Left ventricle myocardium inferior (tissue), 1 donor: Measurements from ENCODE around the gene GFRA1. TPM values are rescaled to one million over a fixed set of nuclear protein-coding genes. Genes with fewer than 3 reads are reported as not detected.

ENCODE experiments used
- DNase-seq: peaks from one replicate; pipeline ENCODE4 v3.0.0-alpha.2; 2020
- H3K27ac ChIP-seq: fragments of 200-600 bp; replicated peaks from 2 replicates; pipeline ENCODE4 v1.8.0; 2021
- H3K27me3 ChIP-seq: fragments of 200-600 bp; 2 replicates; pipeline ENCODE4 v1.8.0; 2021; ENCODE audit warnings: low read depth
- H3K36me3 ChIP-seq: fragments of 200-600 bp; 2 replicates; pipeline ENCODE4 v1.8.0; 2021
- H3K4me1 ChIP-seq: fragments of 200-600 bp; 2 replicates; pipeline ENCODE4 v1.8.0; 2021
- H3K4me3 ChIP-seq: fragments of 200-600 bp; 2 replicates; pipeline ENCODE4 v1.8.0; 2021; ENCODE audit warnings: mild to moderate bottlenecking, moderate library complexity
- H3K9me3 ChIP-seq: fragments of 200-600 bp; replicated peaks from 2 replicates; pipeline ENCODE4 v1.8.0; 2021
- intact Hi-C: fragments of 100-400 bp; cut with micrococcal nuclease; formaldehyde crosslinking; loops from one replicate; pipeline ENCODE4 v1.11.0; 2022
- total RNA-seq: library from RNA; stranded (reverse); fragmentation: NEBNext Ultra II Directional; extraction: Animal tissue kit (Norgen Biotek cat#: 25700); gene quantifications from one replicate; pipeline ENCODE4 v1.2.1, GENCODE V29; 2021
- TF ChIP-seq, protein P1 (sequence below): fragments of 200-600 bp; IDR thresholded peaks from 2 replicates; pipeline ENCODE4 v1.8.0; 2021; ENCODE audit warnings: antibody characterized with exemption, mild to moderate bottlenecking, borderline replicate concordance
- donor health status: DM: no; HTN: yes; CAD: no; lungs with severe emphysema.

Gene GFRA1
- total RNA-seq, 1 donor from 2014 or later: 5.1 TPM

DNA sequence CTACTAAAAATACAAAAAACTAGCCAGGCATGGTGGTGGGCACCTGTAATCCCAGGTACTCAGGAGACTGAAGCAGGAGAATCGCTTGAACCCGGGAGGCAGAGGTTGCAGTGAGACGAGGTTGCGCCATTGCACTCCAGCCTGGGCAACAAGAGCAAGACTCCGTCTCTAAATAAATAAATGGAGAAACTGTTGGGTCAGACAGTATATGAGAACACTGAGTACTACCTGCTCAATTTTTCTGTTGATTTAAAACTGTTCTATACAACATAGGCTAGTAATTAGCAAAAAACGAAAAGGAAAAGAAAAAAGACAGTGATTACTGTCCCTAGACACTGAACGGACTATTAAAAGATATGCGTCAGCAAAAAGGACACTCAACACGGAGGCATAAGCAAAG, 26.7 kb downstream of the GFRA1 start:
- H3K27me3 ChIP-seq: no peaks in the 10 kb centered on the region
- H3K27ac ChIP-seq: no peak overlapping the region
- H3K4me1 ChIP-seq: no peaks in the 10 kb centered on the region
- H3K9me3 ChIP-seq: no peaks in the 10 kb centered on the region
- no peak for DNase-seq
- intact Hi-C loops: no loop called here
- TF ChIP-seq, protein P1, sequence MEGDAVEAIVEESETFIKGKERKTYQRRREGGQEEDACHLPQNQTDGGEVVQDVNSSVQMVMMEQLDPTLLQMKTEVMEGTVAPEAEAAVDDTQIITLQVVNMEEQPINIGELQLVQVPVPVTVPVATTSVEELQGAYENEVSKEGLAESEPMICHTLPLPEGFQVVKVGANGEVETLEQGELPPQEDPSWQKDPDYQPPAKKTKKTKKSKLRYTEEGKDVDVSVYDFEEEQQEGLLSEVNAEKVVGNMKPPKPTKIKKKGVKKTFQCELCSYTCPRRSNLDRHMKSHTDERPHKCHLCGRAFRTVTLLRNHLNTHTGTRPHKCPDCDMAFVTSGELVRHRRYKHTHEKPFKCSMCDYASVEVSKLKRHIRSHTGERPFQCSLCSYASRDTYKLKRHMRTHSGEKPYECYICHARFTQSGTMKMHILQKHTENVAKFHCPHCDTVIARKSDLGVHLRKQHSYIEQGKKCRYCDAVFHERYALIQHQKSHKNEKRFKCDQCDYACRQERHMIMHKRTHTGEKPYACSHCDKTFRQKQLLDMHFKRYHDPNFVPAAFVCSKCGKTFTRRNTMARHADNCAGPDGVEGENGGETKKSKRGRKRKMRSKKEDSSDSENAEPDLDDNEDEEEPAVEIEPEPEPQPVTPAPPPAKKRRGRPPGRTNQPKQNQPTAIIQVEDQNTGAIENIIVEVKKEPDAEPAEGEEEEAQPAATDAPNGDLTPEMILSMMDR: no peak
- no peak overlapping the region for H3K4me3 ChIP-seq
- H3K36me3 ChIP-seq: no peaks in the 10 kb centered on the region

DNA sequence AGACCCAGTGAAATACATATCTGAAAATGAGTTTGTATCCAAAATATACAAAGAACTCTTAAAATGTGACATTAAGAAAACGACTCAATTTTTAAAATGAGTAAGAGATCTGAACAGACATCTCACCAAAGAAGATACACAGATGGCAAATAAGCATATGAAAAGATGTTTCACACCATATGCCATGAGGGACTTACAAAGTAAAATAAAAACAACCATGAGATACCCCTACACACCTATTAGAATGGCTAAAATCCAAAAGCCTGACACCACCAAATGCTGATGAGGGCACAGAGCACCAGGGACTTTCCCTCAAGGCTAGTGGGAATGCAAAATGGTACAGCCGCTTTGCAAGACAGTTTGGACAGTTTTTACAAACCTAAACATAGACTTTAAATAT, 27.9 kb downstream of the GFRA1 start:
- no peaks in the 10 kb centered on the region for H3K27me3 ChIP-seq
- no peak overlapping the region for H3K4me3 ChIP-seq
- no peaks in the 10 kb centered on the region for H3K4me1 ChIP-seq
- TF ChIP-seq, protein P1: no peak
- no peaks in the 10 kb centered on the region for H3K36me3 ChIP-seq
- DNase-seq: no peak
- intact Hi-C loops: no loop called here
- no peak overlapping the region for H3K27ac ChIP-seq
- H3K9me3 ChIP-seq: no peaks in the 10 kb centered on the region

DNA sequence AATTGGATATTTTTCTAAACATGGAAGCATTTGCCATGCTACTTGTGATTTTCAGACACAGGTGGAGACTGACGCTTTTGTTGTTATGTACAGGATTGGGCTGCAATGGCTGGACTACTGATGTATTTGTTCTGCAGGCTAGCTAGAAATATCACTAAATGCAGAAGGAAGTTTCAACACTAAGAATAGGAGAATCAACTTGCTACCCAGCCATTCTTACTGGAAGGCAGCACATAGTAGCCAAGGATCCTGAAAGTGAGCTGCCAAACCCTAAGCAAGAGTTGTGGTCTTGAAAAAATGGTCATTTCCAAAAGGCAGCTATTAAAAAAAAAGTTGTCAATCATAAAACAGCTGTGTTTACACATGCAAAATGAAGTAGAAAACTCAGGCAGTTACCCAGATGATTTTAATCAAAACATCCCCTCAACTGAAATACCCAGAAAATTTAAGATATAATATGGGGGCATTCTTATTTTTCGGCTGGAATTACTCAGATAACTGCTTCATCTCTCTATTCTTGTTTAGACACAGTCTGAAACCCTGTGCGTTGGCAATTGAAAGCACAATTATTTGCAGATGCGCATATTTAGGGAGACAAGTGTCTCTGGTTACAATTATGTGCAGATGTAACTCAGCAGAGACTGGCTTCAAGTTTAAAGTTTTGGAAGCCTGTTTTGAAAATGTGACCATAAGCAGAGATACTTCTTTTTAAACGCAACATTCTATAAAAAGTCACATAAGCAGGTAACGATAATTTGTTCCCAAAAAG, 31.2 kb downstream of the GFRA1 start:
- intact Hi-C loops: no loop called here
- TF ChIP-seq, protein P1: no peak
- Histone ChIP-seq H3K4me3 (peak overlapping the region; percentile 5), H3K9me3 (no peaks in the 10 kb centered on the region), H3K36me3 (no peaks in the 10 kb centered on the region), H3K27ac (peak overlapping the region; percentile 34), H3K4me1 (no peaks in the 10 kb centered on the region), H3K27me3 (no peaks in the 10 kb centered on the region)
- DNase-seq: no peak

DNA sequence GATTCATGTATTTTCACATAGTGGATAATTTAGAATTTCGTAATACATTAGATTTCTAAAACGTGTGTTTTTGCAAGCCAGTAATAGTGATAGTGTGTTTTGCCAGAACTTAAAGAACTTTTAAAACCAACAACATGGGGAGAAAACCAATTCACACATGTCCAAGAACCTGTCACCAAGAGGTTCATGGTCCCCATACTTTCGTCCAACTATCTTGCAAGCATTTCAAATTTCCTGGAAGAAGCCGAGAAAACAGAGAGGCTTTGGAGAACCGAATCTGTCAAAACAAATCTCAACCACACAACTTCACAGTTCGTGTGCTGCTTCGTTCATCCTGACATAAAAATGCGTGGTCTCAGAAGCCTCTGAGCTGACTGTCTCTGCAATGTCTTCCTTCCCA, 31.9 kb downstream of the GFRA1 start:
- no peaks in the 10 kb centered on the region for H3K36me3 ChIP-seq
- H3K9me3 ChIP-seq: no peaks in the 10 kb centered on the region
- H3K27ac ChIP-seq: peak overlapping the region; percentile 34
- H3K4me3 ChIP-seq: peak overlapping the region; percentile 5
- H3K27me3 ChIP-seq: no peaks in the 10 kb centered on the region
- no peaks in the 10 kb centered on the region for H3K4me1 ChIP-seq
- TF ChIP-seq, protein P1: no peak
- DNase-seq: no peak
- intact Hi-C loops: no loop called here

DNA sequence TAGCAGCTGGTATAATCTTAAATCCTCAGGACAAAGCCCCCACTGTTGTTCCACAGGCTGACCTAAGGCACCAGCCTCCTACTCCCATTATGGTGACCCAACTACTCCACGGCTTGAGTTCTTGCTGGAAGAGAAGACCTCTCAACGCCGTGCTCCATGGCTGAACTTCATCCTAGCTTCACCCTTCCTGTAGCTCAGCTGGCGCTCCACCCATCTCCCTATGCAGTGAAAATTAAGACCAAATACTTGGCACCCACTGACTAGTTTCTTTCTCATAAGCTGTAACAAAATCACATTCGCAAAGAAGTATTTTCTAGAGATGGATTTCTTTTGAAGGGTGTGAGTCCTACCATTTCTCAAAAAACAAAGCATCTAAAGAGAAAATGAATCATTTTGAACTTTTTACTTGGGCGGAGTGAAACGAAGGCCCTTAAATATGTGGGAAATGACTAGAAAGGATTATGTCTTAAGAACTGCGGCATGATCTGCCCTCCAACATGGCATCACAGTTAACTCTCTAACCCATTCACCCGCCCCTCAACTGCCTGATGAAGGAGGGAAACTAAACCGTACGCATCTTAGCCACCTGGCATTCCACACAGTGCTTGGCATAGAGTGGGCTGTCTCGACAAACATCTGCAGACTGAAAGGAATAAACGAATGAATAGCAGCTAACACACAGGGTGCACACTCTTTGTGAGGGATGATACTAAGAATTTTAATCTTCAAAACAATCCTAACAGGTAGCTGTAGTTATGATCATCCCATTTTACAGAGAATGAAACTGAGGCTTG, 32.7 kb downstream of the GFRA1 start:
- no peak for DNase-seq
- intact Hi-C loops: no loop called here
- Histone ChIP-seq H3K4me3 (no peak overlapping the region), H3K9me3 (no peaks in the 10 kb centered on the region), H3K4me1 (no peaks in the 10 kb centered on the region), H3K27ac (peak overlapping the region; percentile 13), H3K36me3 (no peaks in the 10 kb centered on the region), H3K27me3 (no peaks in the 10 kb centered on the region)
- TF ChIP-seq, protein P1: no peak
